Measurements from ENCODE around the gene BCAN.

Gene BCAN

DNA sequence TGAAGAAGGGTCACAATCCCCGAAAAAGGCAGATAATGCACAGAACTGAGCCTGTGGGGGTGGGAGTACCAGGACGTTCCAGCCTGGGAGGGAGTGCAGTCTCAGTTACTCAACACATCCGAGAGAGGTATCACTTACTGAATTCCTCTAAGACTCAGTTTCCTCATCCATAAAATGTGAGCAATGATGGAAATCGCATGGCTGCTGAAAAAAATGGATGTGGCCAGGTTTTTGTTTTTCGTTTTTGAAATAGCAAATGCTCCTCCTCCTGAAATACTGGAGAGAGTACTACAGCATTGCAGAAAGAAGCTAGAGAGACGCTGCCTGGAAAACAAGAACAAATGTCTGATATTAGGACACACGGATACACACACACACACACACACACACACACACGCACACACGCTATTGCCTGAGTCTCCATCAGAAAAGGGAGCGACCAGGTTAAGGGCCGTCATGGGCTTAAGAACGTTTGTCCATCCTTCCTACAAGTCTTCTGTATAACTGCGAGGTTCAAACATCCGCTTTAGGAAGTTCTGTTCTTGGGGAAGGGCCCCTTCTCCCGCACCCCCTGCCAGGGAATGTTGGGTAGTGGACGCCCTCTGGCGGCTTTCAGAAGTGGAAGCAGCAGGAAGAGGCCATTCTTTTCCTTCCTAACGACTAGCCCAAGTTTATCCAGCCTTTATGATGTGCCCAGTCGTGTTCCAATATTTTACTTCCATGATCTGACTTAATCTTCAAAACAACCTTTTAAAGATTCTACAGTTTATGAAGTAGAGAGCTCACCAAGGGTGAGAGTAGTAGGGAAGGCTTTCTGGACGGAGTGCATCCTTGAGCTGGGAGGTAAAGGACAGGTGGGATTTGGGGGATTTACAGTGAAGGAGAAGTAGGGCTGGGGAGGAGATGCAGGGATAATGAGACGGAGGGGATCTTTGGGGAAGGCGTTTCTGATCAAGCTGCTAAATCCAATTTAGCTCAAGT is 36.0 kb downstream of the BCAN start:
- DNase-seq = no peak

DNA sequence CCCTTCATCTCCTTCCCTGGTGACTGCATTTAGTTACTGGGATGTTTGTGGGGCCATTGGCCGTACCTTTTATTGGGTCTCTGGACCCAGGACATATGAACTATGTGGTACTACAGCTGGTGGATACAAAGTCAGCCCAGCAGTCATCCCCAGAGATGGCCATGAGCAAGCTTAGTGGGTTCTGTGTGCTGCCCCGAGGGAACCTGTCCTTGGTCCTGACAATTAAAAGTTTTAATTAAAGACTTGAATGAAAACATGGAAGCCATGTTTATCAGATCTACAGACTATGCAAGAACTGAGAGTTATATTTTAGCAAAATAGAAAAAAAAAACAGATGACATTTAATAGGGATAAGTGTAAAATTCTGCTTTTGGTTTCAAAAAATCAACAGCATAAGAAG is 38.1 kb downstream of the BCAN start:
- DNase-seq = no peak

DNA sequence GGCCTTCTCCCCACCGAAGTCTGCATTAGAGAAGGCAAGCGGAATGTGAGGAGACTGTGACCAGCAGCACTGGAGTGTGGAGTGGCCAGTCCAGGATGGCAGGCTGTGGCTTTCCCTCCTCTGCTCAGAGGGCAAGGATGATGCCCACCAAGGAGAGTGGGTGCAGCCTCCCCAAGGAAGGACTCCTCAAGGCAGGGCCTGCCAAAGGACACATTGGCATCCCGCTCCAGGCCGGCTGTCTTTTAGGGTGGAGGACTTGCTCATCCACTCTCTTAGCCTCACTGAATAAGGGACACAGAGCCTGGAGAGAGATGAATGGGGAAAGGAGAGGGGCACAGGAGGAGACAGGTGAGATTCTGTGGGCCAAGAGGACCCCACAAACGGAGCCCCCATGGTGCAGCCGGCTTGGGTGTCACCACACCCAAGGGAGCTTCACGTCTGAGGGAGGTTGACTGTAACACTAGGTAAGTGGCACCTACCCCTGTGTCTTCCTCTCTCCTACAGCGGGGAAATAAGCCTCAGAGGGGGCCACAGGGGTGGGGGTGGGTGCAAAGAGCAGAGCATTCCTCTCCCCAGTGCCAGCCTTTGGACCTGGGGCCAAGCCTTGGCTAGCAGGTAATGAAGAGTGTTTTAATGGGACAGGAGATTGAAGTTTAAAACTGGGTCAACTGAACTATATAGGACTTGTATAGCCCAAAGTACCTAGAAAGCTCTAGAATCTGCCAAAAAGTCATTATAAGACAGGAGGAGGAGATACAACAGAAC is 39.5 kb downstream of the BCAN start:
- DNase-seq = no peak

DNA sequence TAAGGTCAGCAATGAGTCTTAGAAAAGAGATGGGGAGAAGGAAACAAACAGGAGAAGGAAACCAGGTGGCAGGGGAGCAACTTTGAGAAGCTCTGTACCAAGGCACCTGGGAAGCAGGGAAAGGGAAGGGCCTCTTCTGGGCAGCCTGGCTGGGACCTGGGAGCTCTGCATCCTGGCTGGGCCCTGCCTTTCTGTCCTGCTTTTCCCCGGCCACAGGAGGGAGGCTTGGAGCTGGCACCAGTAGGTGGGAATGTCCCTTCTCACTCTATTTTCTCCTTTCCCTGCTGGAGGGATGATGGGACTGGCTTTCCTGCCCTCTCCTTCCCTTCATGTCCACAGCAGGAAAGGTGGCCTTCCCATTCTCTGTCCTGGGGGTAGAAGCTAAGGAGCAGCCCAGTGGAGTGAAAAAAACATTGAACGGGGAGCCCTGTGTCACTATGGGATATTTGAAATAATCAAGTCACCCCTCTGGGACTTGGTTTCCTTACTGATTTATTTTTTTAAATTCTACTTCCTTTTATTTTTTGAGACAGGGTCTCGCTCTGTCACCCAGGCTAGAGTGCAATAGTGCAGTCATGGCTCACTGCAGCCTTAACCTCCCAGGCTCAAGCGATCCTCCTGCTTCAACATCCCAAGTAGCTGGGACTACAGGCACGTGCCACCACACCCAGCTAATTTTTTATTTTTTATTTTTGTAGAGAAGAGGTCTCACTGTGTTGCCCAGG is 40.4 kb downstream of the BCAN start:
- DNase-seq = no peak

DNA sequence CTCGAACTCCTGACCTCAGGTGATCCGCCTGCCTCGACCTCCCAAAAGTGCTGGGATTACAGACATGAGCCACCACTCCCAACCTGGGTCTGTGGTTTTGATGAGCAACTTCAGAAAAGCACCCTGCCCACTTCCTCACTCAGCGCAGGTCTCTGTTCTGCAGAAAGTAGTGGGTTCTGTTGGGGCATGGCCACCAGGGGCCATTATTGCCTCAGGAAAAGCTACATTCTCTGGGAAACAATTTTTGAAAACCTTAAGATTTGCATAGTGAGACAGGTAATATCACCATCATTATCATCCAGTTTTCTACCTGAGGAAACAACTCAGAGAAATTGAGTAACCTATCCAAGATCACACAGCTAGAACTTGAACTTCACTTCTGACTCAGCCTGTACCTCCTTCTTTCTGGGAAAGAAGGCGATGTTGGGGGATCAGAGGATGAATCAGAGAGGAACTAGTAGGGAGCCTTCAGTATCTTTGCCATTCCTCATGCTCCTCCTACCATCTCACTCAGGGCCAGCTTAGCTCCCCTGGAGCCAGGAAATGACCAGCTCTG is 42.4 kb downstream of the BCAN start:
- no peak for DNase-seq

DNA sequence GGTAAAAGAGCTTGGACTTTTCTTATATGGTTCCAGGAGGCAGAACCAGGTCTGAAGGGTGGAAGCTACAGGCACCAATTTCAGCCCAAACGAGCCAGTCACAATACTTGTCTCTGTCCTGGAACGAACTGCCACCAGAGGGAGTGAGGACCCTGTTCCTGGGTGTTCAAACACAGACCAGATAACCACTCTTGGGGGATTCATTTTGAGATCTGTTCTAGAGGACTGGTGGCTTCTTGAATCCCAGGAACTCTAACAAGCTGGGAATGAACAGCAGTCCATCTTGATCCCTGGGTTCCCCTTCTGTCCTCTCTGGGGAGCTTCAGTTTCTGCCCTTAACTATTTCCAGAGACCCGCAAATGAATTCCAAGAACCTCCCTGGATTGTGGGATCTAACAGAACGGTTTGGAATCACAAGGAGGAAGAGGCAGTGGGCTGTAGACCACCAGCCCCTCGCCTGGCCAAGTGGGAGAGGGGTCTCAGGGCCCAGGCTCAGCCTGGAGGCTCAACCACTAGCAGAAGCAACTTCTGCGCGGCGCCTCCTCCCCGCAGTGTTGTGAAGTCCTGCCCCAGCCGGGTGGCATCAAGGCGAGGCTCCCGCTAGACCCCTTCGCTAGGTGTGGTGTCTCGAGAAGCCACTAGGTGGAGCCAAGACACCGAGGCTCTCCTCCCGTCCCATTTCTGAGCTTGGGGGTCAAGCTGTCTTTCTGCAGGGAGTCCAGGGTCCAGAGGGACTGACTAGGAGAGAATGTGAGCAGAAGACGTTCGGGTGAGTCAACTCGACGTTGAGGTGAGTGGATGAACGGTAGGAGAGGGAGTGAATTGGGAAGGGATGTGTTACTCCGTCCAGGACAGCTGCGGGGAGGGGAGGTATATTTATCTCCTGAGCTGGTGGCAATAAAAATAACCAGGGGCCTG is 47.4 kb downstream of the BCAN start:
- DNase-seq = peak; percentile 39

DNA sequence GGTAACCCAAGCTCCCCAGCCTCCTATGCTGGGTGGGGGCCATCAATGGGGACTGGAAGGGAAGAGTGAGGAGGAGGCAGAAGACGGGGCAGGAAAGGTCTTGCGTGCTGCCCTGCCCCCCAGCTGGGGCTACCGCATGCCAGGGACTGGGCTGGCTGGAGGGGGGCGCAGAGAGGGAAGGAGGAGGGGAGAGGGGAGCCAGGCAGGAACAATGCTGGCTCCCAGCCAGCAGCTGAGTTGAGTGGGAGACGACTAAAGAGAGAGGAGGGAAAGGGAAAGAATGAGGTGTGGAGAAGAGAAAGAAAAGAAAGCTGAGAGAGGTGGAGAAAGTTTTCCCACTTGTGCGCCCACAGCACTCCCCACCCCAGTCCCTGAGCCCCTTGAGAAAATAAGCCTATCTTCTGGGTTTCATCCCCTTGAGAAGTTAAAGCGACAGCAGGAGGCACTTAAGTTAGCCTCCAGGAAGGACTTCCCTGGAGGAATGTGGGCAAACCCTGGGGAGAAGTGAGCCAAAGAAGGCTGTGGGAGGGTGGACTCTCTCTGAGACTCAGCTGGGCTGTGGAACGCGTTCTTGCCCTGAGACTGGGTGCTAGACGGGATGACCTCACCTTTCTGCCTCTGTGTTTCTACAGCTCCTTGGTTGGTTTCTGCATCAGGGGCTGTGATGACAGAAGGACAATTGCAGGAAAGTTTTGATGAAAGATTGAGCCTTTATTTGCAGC is 48.2 kb downstream of the BCAN start:
- no peak for DNase-seq

DNA sequence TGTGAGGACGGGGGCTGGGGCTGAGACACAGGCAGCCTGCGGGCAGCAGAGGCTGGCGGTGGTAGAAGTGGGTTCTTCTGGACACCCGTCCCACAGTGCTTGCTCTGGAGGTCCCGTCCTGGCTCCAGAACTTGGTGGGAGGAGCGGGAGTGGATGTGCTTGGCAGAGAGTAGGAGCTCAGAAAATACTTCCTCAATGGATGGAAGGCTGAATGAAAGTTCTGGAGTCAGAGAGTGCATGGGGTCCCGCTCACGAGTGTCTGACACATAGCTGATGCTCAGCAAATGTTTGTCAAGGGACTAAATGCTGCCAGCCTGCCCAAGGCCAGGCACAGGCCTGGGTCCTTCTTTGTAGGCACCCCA is 48.7 kb downstream of the BCAN start:
- no peak for DNase-seq

DNA sequence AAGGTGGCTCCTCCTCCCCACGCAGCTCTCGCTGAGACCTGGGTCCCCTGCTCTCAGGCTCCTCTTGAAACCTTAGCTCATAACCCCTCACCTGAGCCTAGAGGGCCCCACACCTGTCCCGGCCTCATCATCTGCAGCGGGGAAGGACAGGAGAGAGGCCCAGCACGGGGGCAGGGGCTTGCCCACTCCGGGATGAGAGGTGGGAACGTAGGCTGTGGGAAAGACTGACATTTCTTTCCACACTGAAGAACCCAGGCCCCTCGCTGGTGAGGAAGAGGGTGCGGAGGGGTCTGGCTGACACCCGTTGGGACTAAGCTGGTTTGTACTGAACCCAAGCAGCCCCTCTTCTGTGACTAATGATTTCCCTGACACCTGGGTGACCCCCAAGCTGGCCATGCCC is 49.3 kb downstream of the BCAN start:
- DNase-seq = no peak

DNA sequence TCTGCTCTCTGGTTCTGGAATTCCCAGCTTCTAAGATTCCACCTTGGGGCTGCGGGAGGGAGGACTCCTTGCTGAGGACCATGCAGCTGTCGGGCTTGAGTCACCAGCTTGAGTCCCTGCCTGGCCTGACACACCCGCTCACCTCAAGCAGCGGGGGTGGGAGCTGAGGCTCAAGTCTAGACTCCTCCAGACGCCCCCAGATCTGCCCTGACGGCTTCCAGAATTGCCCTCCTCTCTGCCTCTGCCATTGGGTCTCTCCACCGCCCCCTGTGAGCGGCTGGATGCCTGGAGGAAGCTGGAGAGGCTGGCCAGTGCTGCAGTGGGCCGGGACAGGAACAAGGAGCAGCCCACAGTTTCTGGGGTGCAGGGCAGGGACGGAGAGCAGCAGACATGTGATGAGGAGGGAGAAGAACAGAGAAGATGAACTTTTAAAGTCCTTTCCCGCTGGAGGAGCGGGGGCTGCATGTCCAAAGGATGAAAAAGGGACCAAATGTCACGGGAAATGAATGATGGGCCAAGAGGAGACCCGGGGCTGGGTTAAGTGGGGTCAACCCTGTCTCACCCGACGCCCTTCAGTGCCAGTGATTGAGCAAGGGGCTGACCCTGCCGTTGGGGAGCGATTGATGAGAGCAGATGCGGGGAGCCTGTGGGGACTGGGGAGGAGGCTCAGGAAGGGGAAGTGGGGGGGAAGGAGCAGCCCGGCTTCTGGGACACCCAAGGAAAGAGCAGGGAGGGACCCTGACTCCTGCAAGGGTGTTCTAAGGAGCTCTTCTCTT is 49.9 kb downstream of the BCAN start:
- no peak for DNase-seq

DNA sequence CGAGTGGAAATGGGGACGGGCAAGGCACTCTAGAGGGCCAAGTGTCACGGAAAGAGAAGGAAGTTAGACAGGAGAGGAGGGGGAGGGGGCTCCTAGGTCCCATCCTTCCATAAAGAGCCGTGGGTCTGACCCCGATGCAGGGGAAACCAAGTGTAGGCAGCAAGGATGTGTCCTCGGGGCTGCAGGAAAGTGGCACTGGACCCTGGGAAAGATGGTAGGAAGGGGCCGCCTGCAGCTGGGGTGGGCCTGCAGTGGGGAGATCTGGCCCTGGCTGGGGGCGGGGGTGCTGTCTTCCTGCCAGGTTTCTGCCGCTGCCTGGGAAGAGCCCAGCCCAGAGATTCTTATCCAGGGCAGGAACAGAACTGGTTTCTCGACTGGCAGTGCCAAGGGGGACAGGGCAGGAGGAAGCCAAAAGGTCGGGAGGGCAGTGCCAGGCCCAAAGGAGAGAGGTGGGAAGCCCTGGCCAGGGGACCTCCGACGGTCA is 50.6 kb downstream of the BCAN start:
- DNase-seq = no peak

DNA sequence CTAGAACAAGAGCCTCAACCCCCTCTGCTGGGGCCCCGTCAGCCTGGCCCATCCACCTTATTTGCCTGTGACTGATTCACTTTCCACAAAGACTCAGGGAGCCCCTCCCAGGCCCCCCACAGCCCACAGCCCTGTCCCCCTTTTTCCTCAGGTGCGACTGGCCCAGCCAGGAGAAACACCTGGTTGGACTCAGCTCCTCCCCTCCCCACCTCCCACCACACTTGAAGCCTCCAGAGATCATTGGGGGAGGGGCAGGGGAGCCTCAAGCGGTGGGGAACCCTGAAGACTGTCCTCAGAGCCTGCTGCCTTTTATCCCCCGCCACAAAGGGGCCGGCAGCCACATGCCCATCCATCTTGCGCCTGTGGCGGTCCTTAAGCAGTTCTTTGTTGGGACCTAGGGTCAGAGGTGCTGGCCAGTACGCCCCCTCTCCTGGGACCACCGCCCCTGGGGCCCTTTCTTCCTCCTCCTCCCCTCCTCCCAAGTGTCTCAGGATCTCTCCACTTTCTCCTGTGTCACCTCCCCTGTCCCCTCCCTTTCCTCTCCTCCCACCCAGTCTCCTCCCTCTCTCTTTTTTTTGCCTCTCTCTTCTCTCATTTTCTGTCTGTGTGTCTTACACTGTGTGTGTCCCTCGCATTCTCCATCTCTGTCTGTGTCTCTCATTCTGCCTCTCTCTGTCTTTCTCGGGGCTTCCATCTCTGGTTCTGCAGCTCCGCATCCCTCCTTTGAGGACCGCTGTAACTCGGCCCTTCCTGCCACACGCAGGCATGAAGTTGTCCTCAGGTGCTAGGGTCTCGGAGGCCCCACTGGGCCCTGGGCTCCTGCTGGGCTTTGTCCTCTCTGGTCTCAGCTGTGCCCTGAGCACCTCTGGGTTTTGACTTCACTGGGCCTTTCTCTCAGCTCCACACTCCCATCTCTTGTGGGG is 51.3 kb downstream of the BCAN start:
- DNase-seq = no peak

DNA sequence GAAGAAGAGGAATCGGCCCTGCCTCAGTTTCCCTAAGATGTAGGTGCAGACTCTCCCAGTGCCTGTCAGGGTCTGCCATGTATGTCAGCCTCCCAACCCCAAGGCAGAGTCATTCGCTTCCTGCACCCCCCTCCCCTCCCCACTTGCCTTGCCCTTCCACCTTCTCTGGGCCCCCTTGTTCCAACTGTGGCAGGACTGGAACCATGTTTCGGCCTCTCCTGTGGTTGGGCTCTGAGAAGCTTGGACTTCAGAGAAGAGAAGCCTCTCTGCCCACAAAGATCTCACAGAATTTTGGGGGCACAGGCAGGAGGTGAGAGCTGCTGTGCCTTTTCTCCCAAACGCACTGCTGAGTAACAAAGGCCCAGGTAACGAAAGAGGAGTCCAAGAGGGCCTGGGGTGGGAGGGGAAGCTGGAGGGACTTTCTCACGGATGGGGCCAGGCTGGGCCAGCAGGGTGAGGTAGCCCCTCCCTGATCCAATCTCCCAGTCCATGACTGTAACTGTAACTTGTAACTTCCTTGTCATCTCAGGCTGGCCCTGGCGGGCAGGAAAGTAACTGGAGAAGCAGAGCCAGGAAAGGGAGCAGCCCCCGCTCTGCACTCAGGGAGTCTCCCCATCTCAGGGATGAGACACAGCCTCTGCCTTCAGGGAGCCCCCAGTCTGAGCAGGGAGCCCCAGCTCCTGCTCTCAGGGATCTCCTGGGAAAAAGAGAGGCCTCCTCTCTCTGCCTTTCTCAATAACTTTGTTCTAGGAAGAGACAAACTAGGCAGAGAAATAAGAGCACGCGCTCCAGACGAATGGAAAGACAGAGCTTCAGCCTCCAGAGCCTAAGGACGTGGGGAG is 52.2 kb downstream of the BCAN start:
- DNase-seq = no peak

DNA sequence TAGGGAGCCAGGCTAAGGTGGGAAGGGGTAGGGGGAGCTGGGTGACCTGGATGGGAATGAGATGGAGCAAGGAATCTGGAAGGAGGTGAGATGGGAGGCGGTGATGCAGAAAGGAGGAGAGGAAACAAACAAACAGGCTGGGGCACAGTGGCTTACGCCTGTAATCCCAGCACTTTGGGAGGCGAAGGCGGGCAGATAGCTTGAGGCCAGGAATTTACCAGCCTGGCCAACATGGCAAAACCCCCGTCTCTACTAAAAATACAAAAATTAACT is 52.7 kb downstream of the BCAN start:
- DNase-seq = no peak

DNA sequence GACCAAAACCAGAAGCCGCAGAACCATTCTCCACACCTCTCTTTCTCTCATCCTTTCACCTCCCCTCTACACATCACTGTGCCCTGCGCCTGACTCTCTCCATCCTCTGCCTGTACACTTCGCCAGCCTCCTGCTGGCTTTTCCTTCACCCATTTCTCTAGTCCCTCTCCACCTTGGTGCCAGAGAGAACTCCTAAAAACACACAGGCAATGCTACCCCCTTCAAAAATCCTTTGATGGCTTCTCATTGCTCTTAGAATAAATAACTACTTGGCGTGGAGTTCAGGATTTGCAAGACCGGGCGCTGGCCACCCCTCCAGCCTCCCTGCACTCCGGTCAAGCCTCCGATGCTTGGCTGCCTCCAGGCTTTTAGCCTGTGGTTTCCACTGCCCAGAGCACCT is 54.8 kb downstream of the BCAN start:
- no peak for DNase-seq

DNA sequence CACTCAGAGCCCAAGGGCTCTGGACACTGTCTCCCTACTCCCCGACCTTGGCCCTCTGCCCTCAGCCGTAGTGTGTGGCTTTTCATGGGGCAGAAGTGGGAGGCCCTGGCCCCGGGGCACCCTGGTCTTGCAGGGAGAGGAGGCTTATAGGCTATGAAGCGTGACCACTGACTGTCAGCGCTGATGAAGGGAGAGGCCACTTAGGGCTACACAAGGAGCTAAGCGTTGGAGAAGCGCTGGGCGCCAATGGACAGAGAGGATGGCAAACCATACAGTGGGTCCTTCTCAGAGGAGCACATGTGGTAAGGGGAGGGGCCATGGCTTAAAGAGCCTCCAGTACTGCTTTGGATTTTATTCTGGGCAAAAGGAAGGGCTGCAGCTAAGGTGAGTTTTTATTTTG is 55.6 kb downstream of the BCAN start:
- no peak for DNase-seq

DNA sequence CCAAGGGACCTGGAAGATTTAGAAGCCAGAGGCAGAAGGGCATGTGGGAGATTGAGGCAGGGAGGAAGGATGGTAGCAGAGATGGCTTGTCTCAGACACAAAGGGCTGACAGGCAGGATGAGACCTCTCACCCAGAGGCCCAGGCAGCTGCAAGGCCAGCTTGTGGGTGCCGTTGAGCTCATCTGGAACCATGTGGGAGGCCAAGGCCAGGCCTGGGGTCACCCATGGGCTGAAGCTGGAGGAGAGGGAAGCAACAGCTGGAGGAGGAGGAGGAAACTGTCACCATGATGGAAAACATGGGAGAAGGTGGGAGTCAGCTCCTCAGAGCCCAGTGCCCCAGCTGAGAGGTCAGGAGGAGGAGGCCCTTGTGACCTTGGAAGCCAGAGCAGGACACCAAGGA is 57.1 kb downstream of the BCAN start:
- DNase-seq = no peak

DNA sequence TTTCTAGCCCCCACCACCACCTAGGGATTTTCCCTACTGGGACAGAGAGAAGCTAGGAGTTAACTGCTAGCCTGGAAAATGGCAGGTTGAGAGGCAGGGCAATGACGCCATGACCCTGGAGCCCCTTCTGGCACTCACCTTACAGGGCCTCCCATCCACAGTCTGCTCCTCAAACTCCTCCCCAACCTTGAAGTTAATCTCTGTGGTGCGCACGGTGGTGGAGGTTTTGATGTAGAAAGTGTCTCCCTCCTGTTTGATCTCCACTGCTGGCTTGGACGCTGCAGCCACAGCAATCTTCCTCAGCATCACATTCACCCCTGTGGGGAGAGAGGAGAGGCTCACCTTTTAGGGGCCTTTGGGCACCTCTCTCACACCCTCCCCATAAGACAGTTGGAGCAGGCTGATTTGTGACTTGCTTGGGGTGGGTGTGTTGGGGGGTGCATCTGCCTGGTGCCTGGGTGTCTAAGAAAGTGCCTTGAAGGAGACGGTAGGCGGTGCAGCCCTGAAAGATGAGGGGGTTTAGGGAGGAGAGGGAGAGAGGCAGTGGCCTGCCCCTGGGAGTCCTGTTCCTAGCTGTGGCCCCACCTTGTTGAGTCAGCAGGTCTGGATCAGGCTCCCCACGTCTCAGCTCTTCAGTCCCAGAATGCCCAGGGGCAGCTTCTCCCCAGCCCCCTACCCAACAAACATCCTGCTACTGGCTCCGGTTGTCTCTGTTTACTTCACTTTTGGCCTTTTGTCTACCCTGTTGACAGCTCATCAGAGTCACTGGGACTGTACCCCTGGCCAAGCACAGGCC is 59.0 kb downstream of the BCAN start:
- DNase-seq = no peak
